Liver (tissue), 9 donors: ENCODE results near the gene AQP6. TPM values are rescaled to one million over a fixed set of nuclear protein-coding genes. Genes with fewer than 3 reads are reported as not detected.
"Not testable (repeated sequence)": the region's sequence is repeated elsewhere in the genome, so short reads cannot be mapped to it uniquely, and the experiment has no call there.

Experiments
- DNase-seq: peaks from one replicate; pipeline ENCODE4 v3.0.0-alpha.2; 2017; ENCODE audit warnings: low spot score
- H3K27ac ChIP-seq, 2 donors: one replicate each; pipeline ENCODE4 v1.7.0; 2013; ENCODE audit warnings: inconsistent platforms in 2 of 2, low read length in 2 of 2, control low read depth in 1 of 2, low read depth in 1 of 2, mild to moderate bottlenecking in 1 of 2
- H3K27me3 ChIP-seq, 4 donors: one replicate each; pipeline versions ENCODE4 v1.6.1 to v1.7.0; 2013; ENCODE audit warnings: low read length in 3 of 4, inconsistent platforms in 1 of 4, mild to moderate bottlenecking in 1 of 4, moderate library complexity in 1 of 4; ENCODE audit not compliant: control insufficient read depth in 4 of 4, insufficient read depth in 4 of 4
- H3K36me3 ChIP-seq, 4 donors: one replicate each; pipeline versions ENCODE4 v1.6.1 to v1.7.0; 2013; ENCODE audit warnings: low read length in 3 of 4, mild to moderate bottlenecking in 3 of 4, low read depth in 1 of 4, moderate library complexity in 1 of 4; ENCODE audit not compliant: control insufficient read depth in 4 of 4, insufficient read depth in 3 of 4
- H3K4me1 ChIP-seq, 4 donors: one replicate each; pipeline versions ENCODE4 v1.6.1 to v1.7.0; 2013; ENCODE audit warnings: low read length in 3 of 4, mild to moderate bottlenecking in 3 of 4, moderate library complexity in 1 of 4; ENCODE audit not compliant: control insufficient read depth in 4 of 4, insufficient read depth in 4 of 4
- H3K4me3 ChIP-seq, 3 donors: one replicate each; pipeline versions ENCODE4 v1.6.1 to v1.7.0; 2013; ENCODE audit warnings: low read length in 3 of 3, control low read depth in 1 of 3, low read depth in 1 of 3, mild to moderate bottlenecking in 1 of 3
- H3K9ac ChIP-seq, 2 donors: one replicate each; pipeline ENCODE4 v1.7.0; 2013; ENCODE audit warnings: low read length in 2 of 2, mild to moderate bottlenecking in 2 of 2, moderate library complexity in 2 of 2, control low read depth in 1 of 2, low read depth in 1 of 2
- H3K9me3 ChIP-seq, 4 donors: one replicate each; pipeline versions ENCODE4 v1.6.1 to v1.7.0; 2013; ENCODE audit warnings: low read length in 3 of 4; ENCODE audit not compliant: control insufficient read depth in 4 of 4
- ATF3 ChIP-seq: IDR thresholded peaks from 2 replicates; pipeline ENCODE4 v1.6.1; 2016; ENCODE audit warnings: antibody characterized with exemption
- CTCF ChIP-seq: fragments of 150-350 bp; IDR thresholded peaks from 2 replicates; pipeline ENCODE4 v1.5.1; 2017; ENCODE audit warnings: improper control_type of control experiment, low read depth, low read length; ENCODE audit not compliant: missing input control
- EGR1 ChIP-seq, 2 donors: IDR thresholded peaks; 2 replicates each; pipeline ENCODE4 v1.6.1; 2016 to 2018; ENCODE audit warnings: antibody characterized with exemption in 2 of 2, low read depth in 2 of 2
- FOXA1 ChIP-seq: IDR thresholded peaks from 2 replicates; pipeline ENCODE4 v1.6.1; 2016; ENCODE audit warnings: antibody characterized with exemption
- FOXA2 ChIP-seq: IDR thresholded peaks from 2 replicates; pipeline ENCODE4 v1.6.1; 2016; ENCODE audit warnings: antibody characterized with exemption
- GABPA ChIP-seq, 2 donors: IDR thresholded peaks in 1 of 2; conservative IDR thresholded peaks in 1 of 2; 2 replicates each; pipeline ENCODE4 v1.6.1; 2016; ENCODE audit warnings: antibody characterized with exemption in 2 of 2, mild to moderate bottlenecking in 1 of 2, moderate library complexity in 1 of 2
- HNF4A ChIP-seq, 2 donors: conservative IDR thresholded peaks; 2 replicates each; pipeline ENCODE4 v1.6.1; 2016; ENCODE audit warnings: antibody characterized with exemption in 2 of 2, mild to moderate bottlenecking in 2 of 2
- HNF4G ChIP-seq: IDR thresholded peaks from 2 replicates; pipeline ENCODE4 v1.6.1; 2016; ENCODE audit warnings: antibody characterized with exemption
- JUND ChIP-seq, 2 donors: IDR thresholded peaks; 2 replicates each; pipeline ENCODE4 v1.6.1; 2016; ENCODE audit warnings: antibody characterized with exemption in 2 of 2
- NR2F2 ChIP-seq: IDR thresholded peaks from 2 replicates; pipeline ENCODE4 v1.6.1; 2016; ENCODE audit warnings: antibody characterized with exemption
- REST ChIP-seq: IDR thresholded peaks from 2 replicates; pipeline ENCODE4 v1.6.1; 2016; ENCODE audit warnings: antibody characterized with exemption, mild to moderate bottlenecking
- RXRA ChIP-seq, 2 donors: IDR thresholded peaks; 2 replicates each; pipeline ENCODE4 v1.6.1; 2017 to 2018; ENCODE audit warnings: antibody characterized with exemption in 2 of 2, mild to moderate bottlenecking in 1 of 2
- SP1 ChIP-seq: IDR thresholded peaks from 2 replicates; pipeline ENCODE4 v1.6.1; 2018; ENCODE audit warnings: antibody characterized with exemption, mild to moderate bottlenecking
- TAF1 ChIP-seq: conservative IDR thresholded peaks from 2 replicates; pipeline ENCODE4 v1.6.1; 2016; ENCODE audit warnings: antibody characterized with exemption, mild to moderate bottlenecking
- YY1 ChIP-seq: IDR thresholded peaks from 2 replicates; pipeline ENCODE4 v1.6.1; 2016; ENCODE audit warnings: antibody characterized with exemption, mild to moderate bottlenecking
- ZBTB33 ChIP-seq: IDR thresholded peaks from 2 replicates; pipeline ENCODE4 v1.6.1; 2016; ENCODE audit warnings: antibody characterized with exemption
- WGBS: extraction: QIAGEN DNeasy Blood & Tissue Kit; methylation state at CpG from one replicate; pipeline ENCODE4 v1.1.7; 2013; 5-methylcytosine and 5-hydroxymethylcytosine counted together
- polyA plus RNA-seq, 2 donors: library from polyadenylated mRNA; stranded (reverse) in 1 of 2; unstranded in 1 of 2; fragments of 200-250 nt in 1 of 2; fragments of >200 nt in 1 of 2; fragmentation: Nextera tagmentation in 1 of 2; extraction: Ambion mirVana in 1 of 2; gene quantifications; one replicate each; pipeline versions ENCODE4 v1.2.1 to v1.2.3, GENCODE V29; 2013 to 2015
- total RNA-seq, 2 donors: library from RNA; depleted of rRNA; stranded (reverse); fragments of >200 nt; gene quantifications; one replicate each; pipeline ENCODE4 v1.2.3, GENCODE V29; 2014
- TF ChIP-seq, protein P1 (sequence below): IDR thresholded peaks from 2 replicates; pipeline ENCODE4 v1.6.1; 2016; ENCODE audit warnings: antibody characterized with exemption
- donor health status: healthy.
- donor health status: healthy.
- donor health status: healthy.
- donor health status: healthy.
- donor health status: healthy.

The AQP6 gene
- total and polyA plus RNA-seq, 4 donors: 0.05 to 0.11 TPM; not detected in 2

- no peaks in the 10 kb centered on the region for H3K36me3 ChIP-seq
- WGBS: 96% methylated on average over 5 of the region's 5 CpGs
- no peak overlapping the region for H3K9ac ChIP-seq
These were observed 13.2 kb downstream of the AQP6 start for GRCh38 chr12:49985981-49986380.

DNA sequence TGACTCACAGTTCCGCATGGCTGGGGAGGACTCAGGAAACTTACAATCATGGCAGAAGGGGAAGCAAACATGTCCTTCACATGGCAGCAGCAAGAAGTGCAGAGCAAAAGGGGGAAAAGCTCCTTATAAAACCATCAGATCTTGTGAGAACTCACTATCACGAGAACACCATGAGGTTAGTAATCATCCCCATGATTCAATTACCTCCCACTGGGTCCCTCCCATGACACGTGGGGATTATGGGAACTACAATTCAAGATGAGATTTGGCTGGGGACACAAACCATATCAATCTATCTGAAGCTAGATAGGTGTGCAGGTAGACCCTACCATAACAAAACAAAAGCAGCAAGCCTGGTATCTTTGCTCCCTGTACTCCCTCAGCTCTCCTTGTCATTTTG lies 13.7 kb downstream of the AQP6 start:
- H3K27me3 ChIP-seq, DNase-seq, H3K27ac ChIP-seq, H3K9me3 ChIP-seq, H3K36me3 ChIP-seq, H3K4me3 ChIP-seq, H3K4me1 ChIP-seq, H3K9ac ChIP-seq: not testable (repeated sequence)
- WGBS: 94% methylated on average over 3 of the region's 3 CpGs

More at GRCh38 chr12:49985981-49986380, 13.2 kb downstream of the AQP6 start:
- no peak for TF ChIP-seq HNF4A (conservative IDR thresholded peaks at IDR 0.05)
- no peak for TF ChIP-seq FOXA2
- TF ChIP-seq REST: no peak
- no peak for TF ChIP-seq CTCF
- TF ChIP-seq GABPA (IDR thresholded peaks at IDR 0.05 in 1 of 2, conservative IDR thresholded peaks at IDR 0.05 in 1 of 2): no peak
- TF ChIP-seq RXRA (IDR thresholded peaks at IDR 0.05): no peak
- TF ChIP-seq FOXA1: no peak
- TF ChIP-seq SP1: no peak
- TF ChIP-seq, protein P1, sequence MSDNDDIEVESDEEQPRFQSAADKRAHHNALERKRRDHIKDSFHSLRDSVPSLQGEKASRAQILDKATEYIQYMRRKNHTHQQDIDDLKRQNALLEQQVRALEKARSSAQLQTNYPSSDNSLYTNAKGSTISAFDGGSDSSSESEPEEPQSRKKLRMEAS: no peak
- no peak for TF ChIP-seq TAF1
- TF ChIP-seq ATF3: no peak
- no peak for TF ChIP-seq NR2F2
- TF ChIP-seq JUND (IDR thresholded peaks at IDR 0.05): no peak
- TF ChIP-seq ZBTB33: no peak
- TF ChIP-seq EGR1 (IDR thresholded peaks at IDR 0.05; ENCODE audit: low read depth in 2 of 2): no peak
- no peak for TF ChIP-seq HNF4G
- TF ChIP-seq YY1: no peak
- no peak for DNase-seq
- no peak overlapping the region for H3K27ac ChIP-seq
- H3K9me3 ChIP-seq: no peaks in the 10 kb centered on the region
- H3K27me3 ChIP-seq: no peaks in the 10 kb centered on the region
- H3K4me1 ChIP-seq: peaks cover 0 to 7% (median 2%) of the 10 kb centered on the region in 4 donors
- no peak overlapping the region for H3K4me3 ChIP-seq
